GM03348 (cell line): ENCODE measurements around the gene CHRNG.

Source experiments
- DNase-seq: peaks from one replicate; pipeline ENCODE4 v3.0.0; 2012; ENCODE audit warnings: low spot score

The CHRNG gene

GRCh38 chr2:232539298-232540231, at the start of gene CHRNG:
Gene CHRNG, plus strand, starts transcription at chr2:232539692. Its CDS starts 56 bp downstream, at chr2:232539748.
- DNase-seq: no peak

GRCh38 chr2:232490221-232491138, 49.0 kb upstream of the CHRNG start:
- no peak for DNase-seq

GRCh38 chr2:232491139-232491780, 48.2 kb upstream of the CHRNG start:
- no peak for DNase-seq

- no peak for DNase-seq
Observed at GRCh38 chr2:232492236-232492848, 47.1 kb upstream of the CHRNG start.

- no peak for DNase-seq
Observed at GRCh38 chr2:232492963-232493700, 46.4 kb upstream of the CHRNG start.

GRCh38 chr2:232493701-232494474, 45.6 kb upstream of the CHRNG start:
- DNase-seq: no peak

GRCh38 chr2:232494542-232494941, 45.0 kb upstream of the CHRNG start:
- no peak for DNase-seq

GRCh38 chr2:232495292-232495691, 44.2 kb upstream of the CHRNG start:
- no peak for DNase-seq

GRCh38 chr2:232496501-232497270, 42.8 kb upstream of the CHRNG start:
- no peak for DNase-seq

GRCh38 chr2:232497348-232497747, 42.1 kb upstream of the CHRNG start:
- no peak for DNase-seq

- no peak for DNase-seq
Observed at GRCh38 chr2:232498452-232498851, 41.0 kb upstream of the CHRNG start.

GRCh38 chr2:232501331-232501771, 38.1 kb upstream of the CHRNG start:
- DNase-seq: no peak

- DNase-seq: no peak
Observed at GRCh38 chr2:232501794-232502390, 37.6 kb upstream of the CHRNG start.

GRCh38 chr2:232502511-232502910, 37.0 kb upstream of the CHRNG start:
- DNase-seq: no peak

- DNase-seq: no peak
Observed at GRCh38 chr2:232502911-232503808, 36.3 kb upstream of the CHRNG start.

GRCh38 chr2:232503809-232504323, 35.6 kb upstream of the CHRNG start:
- no peak for DNase-seq

GRCh38 chr2:232504438-232504837, 35.1 kb upstream of the CHRNG start:
- no peak for DNase-seq

GRCh38 chr2:232505856-232506255, 33.6 kb upstream of the CHRNG start:
- no peak for DNase-seq
